ENCODE results near the gene MRPS21.
A peak's percentile ranks its signal among the peaks of the same experiment; 100 is the strongest.

Gene MRPS21

GRCh38 chr1:150293433-150294253, at the start of gene MRPS21:
Gene MRPS21, plus strand, starts transcription at chr1:150293861. Its CDS starts 506 bp downstream, at chr1:150294367.
- no peaks in the 10 kb centered on the region for H3K27me3 ChIP-seq (ENCODE audit: control insufficient read depth, insufficient read depth, low read length)
- peak within 1 kb of the TSS; percentile 47 for H3K4me3 ChIP-seq (ENCODE audit: low read length)
- peaks cover 4% of the 10 kb centered on the region for H3K4me1 ChIP-seq (ENCODE audit: control insufficient read depth, insufficient read depth, low read length)
- no peaks in the 10 kb centered on the region for H3K36me3 ChIP-seq (ENCODE audit: control insufficient read depth, insufficient read depth, low read length)
- H3K9me3 ChIP-seq (ENCODE audit: control insufficient read depth, low read length) = no peaks in the 10 kb centered on the region
- H3K9ac ChIP-seq (ENCODE audit: low read length) = peak within 1 kb of the TSS; percentile 65

- H3K4me1 ChIP-seq (ENCODE audit: control insufficient read depth, insufficient read depth, low read length) = no peaks in the 10 kb centered on the region
- H3K27me3 ChIP-seq (ENCODE audit: control insufficient read depth, insufficient read depth, low read length) = no peaks in the 10 kb centered on the region
- no peaks in the 10 kb centered on the region for H3K9me3 ChIP-seq (ENCODE audit: control insufficient read depth, low read length)
- H3K4me3 ChIP-seq (ENCODE audit: low read length) = no peak overlapping the region
- no peak overlapping the region for H3K9ac ChIP-seq (ENCODE audit: low read length)
- no peaks in the 10 kb centered on the region for H3K36me3 ChIP-seq (ENCODE audit: control insufficient read depth, insufficient read depth, low read length)
These were observed 43.7 kb upstream of the MRPS21 start for GRCh38 chr1:150249936-150250335.

- Histone ChIP-seq H3K27me3 (ENCODE audit: control insufficient read depth, insufficient read depth, low read length) (peaks cover 7% of the 10 kb centered on the region), H3K9ac (ENCODE audit: low read length) (no peak overlapping the region), H3K9me3 (ENCODE audit: control insufficient read depth, low read length) (peaks cover 4% of the 10 kb centered on the region), H3K4me1 (ENCODE audit: control insufficient read depth, insufficient read depth, low read length) (peaks cover 31% of the 10 kb centered on the region), H3K4me3 (ENCODE audit: low read length) (no peak overlapping the region), H3K36me3 (ENCODE audit: control insufficient read depth, insufficient read depth, low read length) (no peaks in the 10 kb centered on the region)
These were observed 37.5 kb upstream of the MRPS21 start for GRCh38 chr1:150256198-150256553.

- Histone ChIP-seq H3K27me3 (ENCODE audit: control insufficient read depth, insufficient read depth, low read length) (peaks cover 7% of the 10 kb centered on the region), H3K4me3 (ENCODE audit: low read length) (no peak overlapping the region), H3K9me3 (ENCODE audit: control insufficient read depth, low read length) (peaks cover 4% of the 10 kb centered on the region), H3K9ac (ENCODE audit: low read length) (no peak overlapping the region), H3K4me1 (ENCODE audit: control insufficient read depth, insufficient read depth, low read length) (peaks cover 36% of the 10 kb centered on the region), H3K36me3 (ENCODE audit: control insufficient read depth, insufficient read depth, low read length) (no peaks in the 10 kb centered on the region)
These were observed 36.9 kb upstream of the MRPS21 start for GRCh38 chr1:150256554-150257341.

GRCh38 chr1:150257624-150258585, 35.8 kb upstream of the MRPS21 start, which contains the start of gene CA14:
Gene CA14, plus strand, starts transcription at chr1:150257774. Its CDS starts 355 bp downstream, at chr1:150258129.
- H3K4me1 ChIP-seq (ENCODE audit: control insufficient read depth, insufficient read depth, low read length) = peaks cover 47% of the 10 kb centered on the region
- H3K27me3 ChIP-seq (ENCODE audit: control insufficient read depth, insufficient read depth, low read length) = peaks cover 7% of the 10 kb centered on the region
- H3K9ac ChIP-seq (ENCODE audit: low read length) = no peak within 1 kb of the TSS
- H3K9me3 ChIP-seq (ENCODE audit: control insufficient read depth, low read length) = peaks cover 4% of the 10 kb centered on the region
- no peaks in the 10 kb centered on the region for H3K36me3 ChIP-seq (ENCODE audit: control insufficient read depth, insufficient read depth, low read length)
- H3K4me3 ChIP-seq (ENCODE audit: low read length) = no peak within 1 kb of the TSS

GRCh38 chr1:150259217-150259616, 34.4 kb upstream of the MRPS21 start:
- no peaks in the 10 kb centered on the region for H3K36me3 ChIP-seq (ENCODE audit: control insufficient read depth, insufficient read depth, low read length)
- H3K9ac ChIP-seq (ENCODE audit: low read length) = peak overlapping the region; percentile 51
- peaks cover 7% of the 10 kb centered on the region for H3K27me3 ChIP-seq (ENCODE audit: control insufficient read depth, insufficient read depth, low read length)
- H3K4me3 ChIP-seq (ENCODE audit: low read length) = no peak overlapping the region
- H3K9me3 ChIP-seq (ENCODE audit: control insufficient read depth, low read length) = peaks cover 4% of the 10 kb centered on the region
- H3K4me1 ChIP-seq (ENCODE audit: control insufficient read depth, insufficient read depth, low read length) = peaks cover 54% of the 10 kb centered on the region

GRCh38 chr1:150259758-150260669, 33.6 kb upstream of the MRPS21 start:
- Histone ChIP-seq H3K27me3 (ENCODE audit: control insufficient read depth, insufficient read depth, low read length) (peaks cover 7% of the 10 kb centered on the region), H3K4me3 (ENCODE audit: low read length) (peak overlapping the region; percentile 25), H3K9me3 (ENCODE audit: control insufficient read depth, low read length) (peaks cover 4% of the 10 kb centered on the region), H3K4me1 (ENCODE audit: control insufficient read depth, insufficient read depth, low read length) (peaks cover 54% of the 10 kb centered on the region), H3K9ac (ENCODE audit: low read length) (peak overlapping the region; percentile 51), H3K36me3 (ENCODE audit: control insufficient read depth, insufficient read depth, low read length) (no peaks in the 10 kb centered on the region)

GRCh38 chr1:150261367-150261766, 32.3 kb upstream of the MRPS21 start:
- Histone ChIP-seq H3K9me3 (ENCODE audit: control insufficient read depth, low read length) (peaks cover 4% of the 10 kb centered on the region), H3K27me3 (ENCODE audit: control insufficient read depth, insufficient read depth, low read length) (peaks cover 7% of the 10 kb centered on the region), H3K4me1 (ENCODE audit: control insufficient read depth, insufficient read depth, low read length) (peaks cover 46% of the 10 kb centered on the region), H3K4me3 (ENCODE audit: low read length) (no peak overlapping the region), H3K36me3 (ENCODE audit: control insufficient read depth, insufficient read depth, low read length) (no peaks in the 10 kb centered on the region), H3K9ac (ENCODE audit: low read length) (no peak overlapping the region)

GRCh38 chr1:150262388-150263320, 31.0 kb upstream of the MRPS21 start:
- peaks cover 3% of the 10 kb centered on the region for H3K27me3 ChIP-seq (ENCODE audit: control insufficient read depth, insufficient read depth, low read length)
- H3K4me3 ChIP-seq (ENCODE audit: low read length) = no peak overlapping the region
- H3K4me1 ChIP-seq (ENCODE audit: control insufficient read depth, insufficient read depth, low read length) = peaks cover 50% of the 10 kb centered on the region
- H3K36me3 ChIP-seq (ENCODE audit: control insufficient read depth, insufficient read depth, low read length) = no peaks in the 10 kb centered on the region
- peaks cover 4% of the 10 kb centered on the region for H3K9me3 ChIP-seq (ENCODE audit: control insufficient read depth, low read length)
- H3K9ac ChIP-seq (ENCODE audit: low read length) = peak overlapping the region; percentile 70

GRCh38 chr1:150263549-150263948, 30.1 kb upstream of the MRPS21 start:
- H3K9ac ChIP-seq (ENCODE audit: low read length) = peak overlapping the region; percentile 70
- H3K36me3 ChIP-seq (ENCODE audit: control insufficient read depth, insufficient read depth, low read length) = no peaks in the 10 kb centered on the region
- peaks cover 55% of the 10 kb centered on the region for H3K4me1 ChIP-seq (ENCODE audit: control insufficient read depth, insufficient read depth, low read length)
- no peak overlapping the region for H3K4me3 ChIP-seq (ENCODE audit: low read length)
- peaks cover 4% of the 10 kb centered on the region for H3K9me3 ChIP-seq (ENCODE audit: control insufficient read depth, low read length)
- H3K27me3 ChIP-seq (ENCODE audit: control insufficient read depth, insufficient read depth, low read length) = no peaks in the 10 kb centered on the region
